H1 (cell line): ENCODE measurements around the gene RECK. TPM values are rescaled to one million over a fixed set of nuclear protein-coding genes. Genes with fewer than 3 reads are reported as not detected.

Experiments
- CTCF ChIA-PET: fragments of 300-600 bp; sonication (Branson Sonifier 250); formaldehyde crosslinking; loops from one replicate; lab custom pipeline; 2021; ENCODE audit not compliant: partially characterized antibody; lab: Charles Lee
- POLR2A ChIA-PET: fragments of 300-600 bp; sonication (Branson Sonifier 250); formaldehyde crosslinking; loops from one replicate; lab custom pipeline; 2021; ENCODE audit warnings: inconsistent platforms; ENCODE audit not compliant: partially characterized antibody; lab: Charles Lee
- DNase-seq, 2 experiments: peaks; one replicate each; pipeline versions ENCODE4 v3.0.0 to v3.0.0-alpha.2; 2010 to 2022; ENCODE audit warnings: low spot score in 2 of 2, low read depth in 1 of 2, mixed read lengths in 1 of 2
- FAIRE-seq: peaks from 2 replicates; lab custom pipeline; 2011; peaks lifted over from hg19 to GRCh38; lab: Jason Lieb, UNC
- H2AFZ ChIP-seq: 2 replicates; pipeline ENCODE4 v1.8.1; 2012; ENCODE audit warnings: low read length, inconsistent platforms
- H2AK5ac ChIP-seq: 2 replicates; pipeline ENCODE4 v1.6.1; 2013; ENCODE audit warnings: low read depth, low read length
- H2BK120ac ChIP-seq: replicated peaks from 2 replicates; pipeline ENCODE3; 2013; ENCODE audit warnings: low read depth, low read length, inconsistent platforms
- H2BK12ac ChIP-seq: 2 replicates; pipeline ENCODE4 v1.6.1; 2013; ENCODE audit warnings: low read depth, low read length
- H2BK15ac ChIP-seq: 2 replicates; pipeline ENCODE4 v1.6.1; 2013; ENCODE audit warnings: low read length
- H2BK20ac ChIP-seq: 2 replicates; pipeline ENCODE4 v1.6.1; 2013; ENCODE audit warnings: low read length
- H2BK5ac ChIP-seq: 2 replicates; pipeline ENCODE4 v1.6.1; 2013; ENCODE audit warnings: low read depth, low read length
- H3K14ac ChIP-seq: 2 replicates; pipeline ENCODE4 v1.6.1; 2013; ENCODE audit warnings: inconsistent platforms; ENCODE audit not compliant: insufficient read length
- H3K18ac ChIP-seq: 2 replicates; pipeline ENCODE4 v1.6.1; 2013; ENCODE audit warnings: low read length; ENCODE audit errors: extremely low read depth
- H3K23ac ChIP-seq: 2 replicates; pipeline ENCODE4 v1.6.1; 2013; ENCODE audit warnings: inconsistent platforms; ENCODE audit not compliant: insufficient read length
- H3K23me2 ChIP-seq: 2 replicates; pipeline ENCODE4 v1.6.1; 2013; ENCODE audit warnings: low read depth, low read length
- H3K27ac ChIP-seq: 2 replicates; pipeline ENCODE4 v1.6.1; 2011; ENCODE audit warnings: low read depth, low read length, inconsistent platforms
- H3K27me3 ChIP-seq, 4 experiments: replicated peaks in 1 of 4; 1 replicate in 1 of 4; 2 replicates in 3 of 4; pipeline versions ENCODE4 v1.6.1 to v1.8.1; 2011 to 2013; ENCODE audit warnings: low read length in 3 of 4, mild to moderate bottlenecking in 3 of 4, inconsistent platforms in 2 of 4, mixed read lengths in 2 of 4, moderate library complexity in 1 of 4; ENCODE audit not compliant: control insufficient read depth in 3 of 4, insufficient read depth in 3 of 4; ENCODE audit errors: extremely low read depth in 1 of 4
- H3K36me3 ChIP-seq, 4 experiments: 2 replicates each; pipeline versions ENCODE4 v1.6.1 to v1.8.1; 2011 to 2013; ENCODE audit warnings: mild to moderate bottlenecking in 4 of 4, low read length in 3 of 4, moderate library complexity in 2 of 4, control low read depth in 1 of 4, inconsistent platforms in 1 of 4; ENCODE audit not compliant: insufficient read depth in 4 of 4, control insufficient read depth in 2 of 4
- H3K4ac ChIP-seq: replicated peaks from 2 replicates; pipeline ENCODE3; 2013; ENCODE audit warnings: low read length, low read depth, mixed read lengths, inconsistent platforms; ENCODE audit not compliant: insufficient read length
- H3K4me1 ChIP-seq, 4 experiments: replicated peaks in 1 of 4; 1 replicate in 1 of 4; 2 replicates in 3 of 4; pipeline versions ENCODE4 v1.6.1 to v1.8.1; 2011 to 2013; ENCODE audit warnings: low read length in 3 of 4, inconsistent platforms in 2 of 4, mixed read lengths in 1 of 4; ENCODE audit not compliant: insufficient read depth in 4 of 4, control insufficient read depth in 3 of 4
- H3K4me2 ChIP-seq, 2 experiments: 2 replicates each; pipeline versions ENCODE4 v1.6.1 to v1.8.1; 2011 to 2013; ENCODE audit warnings: low read depth in 2 of 2, low read length in 2 of 2, control low read depth in 1 of 2, inconsistent platforms in 1 of 2, mild to moderate bottlenecking in 1 of 2; ENCODE audit not compliant: insufficient read depth in 1 of 2
- H3K4me3 ChIP-seq, 4 experiments: fragments of 200-600, 300-600 bp in 1 of 4; sonication (generic), shearing (Covaris generic), sonication (Bioruptor Twin) in 1 of 4; 2 replicates each; pipeline versions ENCODE4 v1.5.1 to v1.8.1; 2011 to 2016; ENCODE audit warnings: low read length in 4 of 4, low read depth in 3 of 4, control low read depth in 2 of 4, inconsistent platforms in 2 of 4, mild to moderate bottlenecking in 2 of 4, mixed read lengths in 1 of 4, moderate library complexity in 1 of 4; ENCODE audit not compliant: insufficient read depth in 2 of 4; ENCODE audit errors: extremely low read depth in 1 of 4
- H3K56ac ChIP-seq: replicated peaks from 2 replicates; pipeline ENCODE3; 2013; ENCODE audit warnings: low read depth, mild to moderate bottlenecking, mixed read lengths, low read length, inconsistent platforms; ENCODE audit not compliant: insufficient read length
- H3K79me1 ChIP-seq: 2 replicates; pipeline ENCODE4 v1.6.1; 2013; ENCODE audit warnings: low read depth, low read length, control low read depth
- H3K79me2 ChIP-seq, 2 experiments: 2 replicates each; pipeline versions ENCODE4 v1.6.1 to v1.8.1; 2012 to 2013; ENCODE audit warnings: low read length in 2 of 2, mild to moderate bottlenecking in 2 of 2, inconsistent platforms in 1 of 2; ENCODE audit not compliant: insufficient read depth in 2 of 2, control insufficient read depth in 1 of 2
- H3K9ac ChIP-seq, 4 experiments: replicated peaks in 1 of 4; 1 replicate in 1 of 4; 2 replicates in 3 of 4; pipeline versions ENCODE4 v1.6.1 to v1.8.1; 2011 to 2013; ENCODE audit warnings: low read depth in 3 of 4, low read length in 3 of 4, control low read depth in 2 of 4, mild to moderate bottlenecking in 2 of 4, moderate library complexity in 2 of 4, inconsistent platforms in 1 of 4; ENCODE audit errors: extremely low read depth in 1 of 4
- H3K9me3 ChIP-seq, 2 experiments: 2 replicates each; pipeline versions ENCODE4 v1.6.1 to v1.8.1; 2012 to 2013; ENCODE audit warnings: mild to moderate bottlenecking in 2 of 2, moderate library complexity in 2 of 2, control low read depth in 1 of 2, inconsistent platforms in 1 of 2, low read depth in 1 of 2, low read length in 1 of 2, mixed read lengths in 1 of 2; ENCODE audit not compliant: insufficient read depth in 2 of 2
- H4K20me1 ChIP-seq, 2 experiments: replicated peaks in 1 of 2; 2 replicates each; pipeline versions ENCODE3 to v1.8.1; 2011 to 2013; ENCODE audit warnings: inconsistent platforms in 2 of 2, low read length in 2 of 2, mild to moderate bottlenecking in 1 of 2; ENCODE audit not compliant: insufficient read depth in 2 of 2, control insufficient read depth in 1 of 2
- H4K5ac ChIP-seq: 2 replicates; pipeline ENCODE4 v1.6.1; 2013; ENCODE audit warnings: low read length, low read depth, mixed read lengths, inconsistent platforms; ENCODE audit not compliant: insufficient read length
- H4K8ac ChIP-seq: 2 replicates; pipeline ENCODE4 v1.8.0; 2013; ENCODE audit warnings: mild to moderate bottlenecking, moderate library complexity, low read length, inconsistent platforms; ENCODE audit not compliant: insufficient read depth; ENCODE audit errors: extremely low read depth
- H4K91ac ChIP-seq: replicated peaks from 2 replicates; pipeline ENCODE3; 2013; ENCODE audit warnings: low read length, mixed read lengths, inconsistent platforms; ENCODE audit not compliant: insufficient read length
- BCL11A ChIP-seq, 2 experiments: IDR thresholded peaks; one replicate each; pipeline ENCODE4 v1.6.1; 2011; ENCODE audit warnings: low read depth in 2 of 2, low read length in 2 of 2, mild to moderate bottlenecking in 2 of 2
- HDAC2 ChIP-seq, 2 experiments: fragments of 300-600 bp in 1 of 2; sonication (generic) in 1 of 2; IDR thresholded peaks; 2 replicates each; pipeline ENCODE4 v1.6.1; 2011 to 2012; ENCODE audit warnings: low read depth in 2 of 2, low read length in 2 of 2, mild to moderate bottlenecking in 2 of 2, moderate library complexity in 2 of 2, borderline replicate concordance in 1 of 2, inconsistent platforms in 1 of 2
- JUND ChIP-seq: IDR thresholded peaks from 2 replicates; pipeline ENCODE4 v1.6.1; 2011; ENCODE audit warnings: mild to moderate bottlenecking, improper control_type of control experiment, low read length
- KDM1A ChIP-seq: fragments of 200-600, 300-600 bp; sonication (generic); IDR thresholded peaks from 2 replicates; pipeline ENCODE4 v1.7.1; 2016; ENCODE audit warnings: mild to moderate bottlenecking, low read length, borderline replicate concordance
- MAX ChIP-seq: IDR thresholded peaks from 2 replicates; pipeline ENCODE4 v1.6.1; 2012; ENCODE audit warnings: inconsistent platforms
- NANOG ChIP-seq: IDR thresholded peaks from 2 replicates; pipeline ENCODE4 v1.6.1; 2011; ENCODE audit warnings: low read length, low read depth, mild to moderate bottlenecking, inconsistent platforms; ENCODE audit not compliant: insufficient read depth, poor library complexity, severe bottlenecking
- RAD21 ChIP-seq, 2 experiments: IDR thresholded peaks in 1 of 2; conservative IDR thresholded peaks in 1 of 2; 2 replicates each; pipeline ENCODE4 v1.6.1; 2011; ENCODE audit warnings: low read depth in 2 of 2, low read length in 2 of 2, improper control_type of control experiment in 1 of 2, inconsistent platforms in 1 of 2, mild to moderate bottlenecking in 1 of 2, moderate library complexity in 1 of 2
- SIRT6 ChIP-seq: IDR thresholded peaks from one replicate; pipeline ENCODE4 v1.7.1; 2012; ENCODE audit warnings: low read length, inconsistent platforms
- SP1 ChIP-seq: IDR thresholded peaks from 2 replicates; pipeline ENCODE4 v1.6.1; 2011; ENCODE audit warnings: low read depth, low read length
- TCF12 ChIP-seq: IDR thresholded peaks from 2 replicates; pipeline ENCODE4 v1.6.1; 2011; ENCODE audit warnings: low read depth, mild to moderate bottlenecking, low read length
- TEAD4 ChIP-seq: IDR thresholded peaks from 2 replicates; pipeline ENCODE4 v1.6.1; 2012; ENCODE audit warnings: low read depth, low read length, inconsistent platforms, mixed read lengths
- WGBS, 2 experiments: shearing (Covaris generic) in 1 of 2; methylation state at CpG; one replicate each; pipeline versions ENCODE4 v1.1.6 to v1.1.7; 2013 to 2015; ENCODE audit warnings: low lambda C conversion rate in 2 of 2, mixed read lengths in 2 of 2, inconsistent platforms in 1 of 2, low coverage in 1 of 2, missing lambda C conversion rate in 1 of 2; ENCODE audit not compliant: insufficient replicate concordance in 2 of 2, insufficient coverage in 1 of 2, insufficient read length in 1 of 2; ENCODE audit errors: extremely low coverage in 1 of 2, missing lambda C conversion rate in 1 of 2; 5-methylcytosine and 5-hydroxymethylcytosine counted together
- polyA plus RNA-seq, 7 experiments: library from polyadenylated mRNA; depleted of rRNA in 3 of 7; stranded (reverse) in 5 of 7; unstranded in 2 of 7; fragments of >200 nt in 5 of 7; fragments of 200-250 nt in 2 of 7; gene quantifications; 1 replicate in 5 of 7; 2 replicates in 1 of 7; 4 replicates in 1 of 7; pipeline versions ENCODE4 v1.2.1 to v1.2.3, GENCODE V29; 2011 to 2013; ENCODE audit warnings: missing spikeins in 2 of 7, mixed read lengths in 2 of 7
- total RNA-seq: library from RNA; stranded (reverse); fragmentation: NEBNext Ultra II Directional; extraction: Animal tissue kit (Norgen Biotek cat#: 25700); gene quantifications from 2 replicates; pipeline ENCODE4 v1.2.1, GENCODE V29; 2021

The RECK gene
- total and polyA plus RNA-seq, 2 of the 8 experiments (the other 6 are each of a cell fraction or from before 2014, with no cell fraction given) = 5.4 to 9.8 TPM

- TF ChIP-seq NANOG (no peak), BCL11A (IDR thresholded peaks at IDR 0.05; ENCODE audit: low read depth in 2 of 2, low read length in 2 of 2) (no peak), JUND (no peak), TEAD4 (no peak), KDM1A (no peak), RAD21 (IDR thresholded peaks at IDR 0.05 in 1 of 2, conservative IDR thresholded peaks at IDR 0.05 in 1 of 2; ENCODE audit: low read depth in 2 of 2, low read length in 2 of 2) (no peak), SP1 (no peak), SIRT6 (no peak), TCF12 (no peak), MAX (no peak), HDAC2 (IDR thresholded peaks at IDR 0.05; ENCODE audit: borderline replicate concordance in 1 of 2, low read depth in 2 of 2, low read length in 2 of 2) (no peak)
- TF ChIP-seq, all 59 proteins: peak for 0
- ChIA-PET POLR2A (interaction anchor here (1.7 kb wide), 1 partner anchor 24 kb away, joined by 3 read pairs; no protein-coding TSS in a partner anchor), CTCF (interaction anchor here (0.6 to 0.9 kb wide), 3 partner anchors 79 to 988 kb away, joined by 3 to 4 read pairs (median 3); no protein-coding TSS in a partner anchor)
- Histone ChIP-seq H3K27me3 (no peaks in the 10 kb centered on the region), H2BK5ac (no peak overlapping the region), H3K36me3 (peaks cover 0 to 3% (median 0%) of the 10 kb centered on the region in 4 experiments; a peak in 1 of 8 replicates), H2BK120ac (no peak overlapping the region), H3K27ac (no peak overlapping the region), H4K8ac (no peak overlapping the region), H3K23ac (no peak overlapping the region), H3K4ac (no peak overlapping the region), H3K18ac (no peak overlapping the region), H2BK12ac (no peak overlapping the region), H3K56ac (no peak overlapping the region), H3K79me2 (peaks cover 0 to 37% of the 10 kb centered on the region in 2 experiments; a peak in 2 of 4 replicates), H3K4me1 (peaks cover 0 to 6% (median 3%) of the 10 kb centered on the region in 4 experiments; a peak in 3 of 7 replicates), H2BK20ac (no peak overlapping the region), H3K4me2 (no peak overlapping the region), H3K9me3 (no peaks in the 10 kb centered on the region), H3K9ac (no peak overlapping the region), H4K91ac (no peak overlapping the region), H3K4me3 (no peak overlapping the region), H4K5ac (no peak overlapping the region), H3K14ac (no peak overlapping the region), H2AK5ac (no peak overlapping the region), H4K20me1 (no peaks in the 10 kb centered on the region), H3K79me1 (no peaks in the 10 kb centered on the region; the same call in 1 of the 2 replicates), H2AFZ (no peak overlapping the region), H2BK15ac (no peak overlapping the region), H3K23me2 (no peaks in the 10 kb centered on the region)
- FAIRE-seq (no peak), DNase-seq (no peak)
- 97% methylated on average over 2 of the region's 2 CpGs; no CpG with 5 or more reads in 1 of the 2 experiments for WGBS, 2 experiments
These were observed 14.6 kb downstream of the RECK start for GRCh38 chr9:36051317-36051716.
